Activated naive CD4-positive, alpha-beta T cell treated with anti-CD3 and anti-CD28 coated beads, Interleukin-2, amount 50 U/mL, for 24 hours (primary cell): Measurements from ENCODE around the gene ATP6V0B.
A peak's percentile ranks its signal among the peaks of the same experiment; 100 is the strongest.

Experiments
- H3K27ac Mint-ChIP-seq: one replicate; pipeline ENCODE4 v1.8.0; 2021; ENCODE audit warnings: mild to moderate bottlenecking, mixed read lengths
- H3K27me3 Mint-ChIP-seq: one replicate; pipeline ENCODE4 v1.8.0; 2021; ENCODE audit warnings: mixed read lengths
- H3K36me3 Mint-ChIP-seq: one replicate; pipeline ENCODE4 v1.8.0; 2021; ENCODE audit warnings: mixed read lengths
- H3K4me1 Mint-ChIP-seq: one replicate; pipeline ENCODE4 v1.8.0; 2021; ENCODE audit warnings: mixed read lengths
- H3K4me3 Mint-ChIP-seq: one replicate; pipeline ENCODE4 v1.8.0; 2021; ENCODE audit warnings: mild to moderate bottlenecking, mixed read lengths
- H3K9me3 Mint-ChIP-seq: one replicate; pipeline ENCODE4 v1.8.0; 2021; ENCODE audit warnings: mixed read lengths

The ATP6V0B gene

GRCh38 chr1:43984855-43985254 lies 10.1 kb downstream of the ATP6V0B start:
- H3K27ac Mint-ChIP-seq = no peak overlapping the region
- no peak overlapping the region for H3K4me3 Mint-ChIP-seq
- peaks cover 1% of the 10 kb centered on the region for H3K27me3 Mint-ChIP-seq
- H3K4me1 Mint-ChIP-seq = peaks cover 2% of the 10 kb centered on the region
- no peaks in the 10 kb centered on the region for H3K9me3 Mint-ChIP-seq
- H3K36me3 Mint-ChIP-seq = no peaks in the 10 kb centered on the region

GRCh38 chr1:43985984-43986595 lies 11.3 kb downstream of the ATP6V0B start:
- Mint-ChIP-seq H3K4me1 (no peaks in the 10 kb centered on the region), H3K27me3 (no peaks in the 10 kb centered on the region), H3K27ac (no peak overlapping the region), H3K4me3 (no peak overlapping the region), H3K9me3 (no peaks in the 10 kb centered on the region), H3K36me3 (no peaks in the 10 kb centered on the region)

- no peak overlapping the region for H3K27ac Mint-ChIP-seq
- no peaks in the 10 kb centered on the region for H3K27me3 Mint-ChIP-seq
- no peaks in the 10 kb centered on the region for H3K4me1 Mint-ChIP-seq
- H3K9me3 Mint-ChIP-seq = no peaks in the 10 kb centered on the region
- H3K36me3 Mint-ChIP-seq = no peaks in the 10 kb centered on the region
- H3K4me3 Mint-ChIP-seq = no peak overlapping the region
These were observed 12.0 kb downstream of the ATP6V0B start for GRCh38 chr1:43986712-43987111.

GRCh38 chr1:43987159-43987902 lies 12.6 kb downstream of the ATP6V0B start:
- H3K27me3 Mint-ChIP-seq = no peaks in the 10 kb centered on the region
- no peak overlapping the region for H3K4me3 Mint-ChIP-seq
- no peaks in the 10 kb centered on the region for H3K9me3 Mint-ChIP-seq
- no peak overlapping the region for H3K27ac Mint-ChIP-seq
- H3K36me3 Mint-ChIP-seq = no peaks in the 10 kb centered on the region
- H3K4me1 Mint-ChIP-seq = peaks cover 2% of the 10 kb centered on the region

- no peaks in the 10 kb centered on the region for H3K27me3 Mint-ChIP-seq
- no peaks in the 10 kb centered on the region for H3K36me3 Mint-ChIP-seq
- no peaks in the 10 kb centered on the region for H3K9me3 Mint-ChIP-seq
- H3K4me3 Mint-ChIP-seq = peak overlapping the region; percentile 88
- H3K27ac Mint-ChIP-seq = no peak overlapping the region
- H3K4me1 Mint-ChIP-seq = peaks cover 8% of the 10 kb centered on the region
These were observed 15.8 kb downstream of the ATP6V0B start for GRCh38 chr1:43990271-43991199.

GRCh38 chr1:43991200-43991475 lies 16.4 kb downstream of the ATP6V0B start:
- no peaks in the 10 kb centered on the region for H3K27me3 Mint-ChIP-seq
- H3K4me1 Mint-ChIP-seq = peaks cover 8% of the 10 kb centered on the region
- no peaks in the 10 kb centered on the region for H3K36me3 Mint-ChIP-seq
- no peak overlapping the region for H3K27ac Mint-ChIP-seq
- H3K4me3 Mint-ChIP-seq = peak overlapping the region; percentile 88
- no peaks in the 10 kb centered on the region for H3K9me3 Mint-ChIP-seq

- peak within 1 kb of the TSS; percentile 46 for H3K27ac Mint-ChIP-seq
- no peaks in the 10 kb centered on the region for H3K36me3 Mint-ChIP-seq
- H3K4me3 Mint-ChIP-seq = peak within 1 kb of the TSS; percentile 88
- H3K9me3 Mint-ChIP-seq = no peaks in the 10 kb centered on the region
- peaks cover 8% of the 10 kb centered on the region for H3K4me1 Mint-ChIP-seq
- H3K27me3 Mint-ChIP-seq = no peaks in the 10 kb centered on the region
These were observed 16.9 kb downstream of the ATP6V0B start, which contains the start of gene CCDC24 for GRCh38 chr1:43991476-43992231. Gene CCDC24 (plus strand): TSS chr1:43991599. CDS start chr1:43991879, 280 bp downstream.

- peak overlapping the region; percentile 11 for H3K27ac Mint-ChIP-seq
These were observed 17.7 kb downstream of the ATP6V0B start for GRCh38 chr1:43992232-43992995.

GRCh38 chr1:43993206-43993914 lies 18.6 kb downstream of the ATP6V0B start:
- Mint-ChIP-seq H3K36me3 (no peaks in the 10 kb centered on the region), H3K9me3 (no peaks in the 10 kb centered on the region), H3K27me3 (no peaks in the 10 kb centered on the region), H3K4me3 (no peak overlapping the region), H3K4me1 (peaks cover 8% of the 10 kb centered on the region), H3K27ac (no peak overlapping the region)

More at GRCh38 chr1:43992232-43992995, 17.7 kb downstream of the ATP6V0B start:
- Mint-ChIP-seq H3K27me3 (no peaks in the 10 kb centered on the region), H3K4me3 (peak overlapping the region; percentile 88), H3K4me1 (peaks cover 8% of the 10 kb centered on the region), H3K9me3 (no peaks in the 10 kb centered on the region), H3K36me3 (no peaks in the 10 kb centered on the region)

GRCh38 chr1:43994071-43994470 lies 19.3 kb downstream of the ATP6V0B start:
- H3K27ac Mint-ChIP-seq = no peak overlapping the region
- H3K36me3 Mint-ChIP-seq = no peaks in the 10 kb centered on the region
- H3K9me3 Mint-ChIP-seq = no peaks in the 10 kb centered on the region
- no peaks in the 10 kb centered on the region for H3K27me3 Mint-ChIP-seq
- peaks cover 8% of the 10 kb centered on the region for H3K4me1 Mint-ChIP-seq
- no peak overlapping the region for H3K4me3 Mint-ChIP-seq

- no peak overlapping the region for H3K4me3 Mint-ChIP-seq
- no peaks in the 10 kb centered on the region for H3K27me3 Mint-ChIP-seq
- H3K9me3 Mint-ChIP-seq = no peaks in the 10 kb centered on the region
- peak overlapping the region; percentile 62 for H3K27ac Mint-ChIP-seq
- H3K4me1 Mint-ChIP-seq = peaks cover 8% of the 10 kb centered on the region
- H3K36me3 Mint-ChIP-seq = peaks cover 2% of the 10 kb centered on the region
These were observed 20.3 kb downstream of the ATP6V0B start for GRCh38 chr1:43994794-43995790.

- Mint-ChIP-seq H3K27ac (no peak overlapping the region), H3K4me3 (no peak overlapping the region), H3K9me3 (no peaks in the 10 kb centered on the region), H3K4me1 (peaks cover 8% of the 10 kb centered on the region), H3K36me3 (peaks cover 3% of the 10 kb centered on the region), H3K27me3 (no peaks in the 10 kb centered on the region)
These were observed 21.4 kb downstream of the ATP6V0B start for GRCh38 chr1:43995984-43996732.

- H3K36me3 Mint-ChIP-seq = peaks cover 3% of the 10 kb centered on the region
- H3K27me3 Mint-ChIP-seq = no peaks in the 10 kb centered on the region
- no peak overlapping the region for H3K4me3 Mint-ChIP-seq
- no peaks in the 10 kb centered on the region for H3K9me3 Mint-ChIP-seq
- no peak overlapping the region for H3K27ac Mint-ChIP-seq
- H3K4me1 Mint-ChIP-seq = peaks cover 8% of the 10 kb centered on the region
These were observed 22.0 kb downstream of the ATP6V0B start for GRCh38 chr1:43996733-43997115.
